Nephron progenitor cell (in vitro differentiated cells): Measurements from ENCODE around the gene SRCAP.

ENCODE experiments used
- DNase-seq: peaks from one replicate; pipeline ENCODE4 v3.0.0; 2021
- H3K27ac Mint-ChIP-seq: 2 replicates; pipeline ENCODE4 v1.8.0; 2021; ENCODE audit warnings: mild to moderate bottlenecking, moderate library complexity, mixed read lengths
- H3K27me3 Mint-ChIP-seq: 2 replicates; pipeline ENCODE4 v1.8.0; 2021; ENCODE audit warnings: mild to moderate bottlenecking, low read depth, mixed read lengths; ENCODE audit not compliant: poor library complexity
- H3K36me3 Mint-ChIP-seq: 2 replicates; pipeline ENCODE4 v1.8.0; 2021; ENCODE audit warnings: low read depth, mixed read lengths
- H3K4me1 Mint-ChIP-seq: 2 replicates; pipeline ENCODE4 v1.8.0; 2021; ENCODE audit warnings: mixed read lengths
- H3K4me3 Mint-ChIP-seq: 2 replicates; pipeline ENCODE4 v1.8.0; 2021; ENCODE audit warnings: mild to moderate bottlenecking, moderate library complexity, mixed read lengths
- H3K9me3 Mint-ChIP-seq: 2 replicates; pipeline ENCODE4 v1.8.0; 2021; ENCODE audit warnings: mild to moderate bottlenecking, moderate library complexity, mixed read lengths
- TF ChIP-seq, protein P1 (sequence below): fragments of 200-600 bp; sonication (generic); IDR thresholded peaks from 2 replicates; pipeline ENCODE4 v1.5.0; 2021; ENCODE audit warnings: antibody characterized with exemption

The SRCAP gene

DNA sequence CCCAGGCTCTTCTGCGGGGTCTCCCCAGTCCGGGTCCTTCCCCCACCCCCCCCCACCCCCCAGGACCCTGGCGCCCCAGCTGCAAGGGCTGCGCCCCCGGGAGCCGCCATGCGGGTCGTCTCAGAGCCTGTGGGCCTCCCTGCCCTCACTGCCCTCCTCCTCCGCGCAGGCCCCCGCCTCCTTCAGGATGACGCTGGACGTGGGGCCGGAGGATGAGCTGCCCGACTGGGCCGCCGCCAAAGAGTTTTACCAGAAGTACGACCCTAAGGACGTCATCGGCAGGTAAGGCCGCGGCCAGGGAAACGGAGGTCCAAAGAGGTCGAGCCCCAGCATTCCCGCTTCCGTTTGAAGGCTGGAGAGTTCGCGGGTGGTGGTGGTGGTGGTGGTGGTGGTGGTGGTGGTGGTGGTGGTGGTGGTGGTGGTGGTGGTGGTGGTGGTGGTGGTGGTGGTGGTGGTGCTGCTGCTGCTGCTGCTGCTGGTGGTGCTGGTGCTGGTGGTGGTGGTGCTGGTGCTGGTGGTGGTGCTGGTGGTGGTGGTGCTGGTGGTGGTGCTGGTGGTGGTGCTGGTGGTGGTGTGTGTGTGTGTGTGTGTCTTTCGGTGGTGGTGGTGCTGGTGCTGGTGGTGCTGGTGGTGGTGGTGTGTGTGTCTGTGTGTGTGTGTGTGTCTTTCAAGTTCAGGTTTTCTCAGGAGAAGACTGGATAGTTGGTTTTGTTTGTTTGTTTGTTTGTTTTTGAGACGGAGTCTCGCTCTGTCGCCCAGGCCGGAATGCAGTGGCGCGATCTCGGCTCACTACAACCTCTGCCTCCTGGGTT lies 49.9 kb downstream of the SRCAP start:
- no peaks in the 10 kb centered on the region for H3K9me3 Mint-ChIP-seq
- H3K27ac Mint-ChIP-seq, result peak overlapping the region; percentile 98
- peak; percentile 61 for DNase-seq
- H3K36me3 Mint-ChIP-seq, result peaks cover 14% of the 10 kb centered on the region
- TF ChIP-seq, protein P1, sequence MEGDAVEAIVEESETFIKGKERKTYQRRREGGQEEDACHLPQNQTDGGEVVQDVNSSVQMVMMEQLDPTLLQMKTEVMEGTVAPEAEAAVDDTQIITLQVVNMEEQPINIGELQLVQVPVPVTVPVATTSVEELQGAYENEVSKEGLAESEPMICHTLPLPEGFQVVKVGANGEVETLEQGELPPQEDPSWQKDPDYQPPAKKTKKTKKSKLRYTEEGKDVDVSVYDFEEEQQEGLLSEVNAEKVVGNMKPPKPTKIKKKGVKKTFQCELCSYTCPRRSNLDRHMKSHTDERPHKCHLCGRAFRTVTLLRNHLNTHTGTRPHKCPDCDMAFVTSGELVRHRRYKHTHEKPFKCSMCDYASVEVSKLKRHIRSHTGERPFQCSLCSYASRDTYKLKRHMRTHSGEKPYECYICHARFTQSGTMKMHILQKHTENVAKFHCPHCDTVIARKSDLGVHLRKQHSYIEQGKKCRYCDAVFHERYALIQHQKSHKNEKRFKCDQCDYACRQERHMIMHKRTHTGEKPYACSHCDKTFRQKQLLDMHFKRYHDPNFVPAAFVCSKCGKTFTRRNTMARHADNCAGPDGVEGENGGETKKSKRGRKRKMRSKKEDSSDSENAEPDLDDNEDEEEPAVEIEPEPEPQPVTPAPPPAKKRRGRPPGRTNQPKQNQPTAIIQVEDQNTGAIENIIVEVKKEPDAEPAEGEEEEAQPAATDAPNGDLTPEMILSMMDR, result no peak
- H3K27me3 Mint-ChIP-seq, result no peaks in the 10 kb centered on the region
- H3K4me3 Mint-ChIP-seq, result peak overlapping the region; percentile 98
- peaks cover 28% of the 10 kb centered on the region for H3K4me1 Mint-ChIP-seq

DNA sequence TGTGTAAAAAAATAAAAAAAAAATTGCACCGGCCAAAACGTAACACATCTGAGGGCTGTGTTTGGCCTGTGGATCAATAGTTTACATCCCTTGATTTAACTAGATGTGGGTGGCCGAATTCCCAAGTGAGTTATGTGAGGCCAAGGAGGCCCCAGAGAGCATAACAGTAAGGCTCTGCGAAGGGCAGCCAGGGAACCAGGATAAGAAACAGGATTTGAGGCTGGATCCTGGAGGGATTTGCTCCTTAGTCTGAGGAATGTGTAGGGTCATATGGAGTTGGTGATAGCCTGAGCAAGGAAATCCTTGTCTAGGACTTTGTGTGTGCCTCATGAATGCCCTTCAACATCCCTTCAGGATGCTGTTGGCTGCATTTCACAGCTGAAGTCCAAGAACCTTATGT lies 51.2 kb downstream of the SRCAP start:
- no peak for DNase-seq
- TF ChIP-seq, protein P1, result no peak
- H3K36me3 Mint-ChIP-seq, result peaks cover 15% of the 10 kb centered on the region
- no peaks in the 10 kb centered on the region for H3K9me3 Mint-ChIP-seq
- H3K4me3 Mint-ChIP-seq, result peak overlapping the region; percentile 98
- no peak overlapping the region for H3K27ac Mint-ChIP-seq
- H3K27me3 Mint-ChIP-seq, result no peaks in the 10 kb centered on the region
- peaks cover 28% of the 10 kb centered on the region for H3K4me1 Mint-ChIP-seq

DNA sequence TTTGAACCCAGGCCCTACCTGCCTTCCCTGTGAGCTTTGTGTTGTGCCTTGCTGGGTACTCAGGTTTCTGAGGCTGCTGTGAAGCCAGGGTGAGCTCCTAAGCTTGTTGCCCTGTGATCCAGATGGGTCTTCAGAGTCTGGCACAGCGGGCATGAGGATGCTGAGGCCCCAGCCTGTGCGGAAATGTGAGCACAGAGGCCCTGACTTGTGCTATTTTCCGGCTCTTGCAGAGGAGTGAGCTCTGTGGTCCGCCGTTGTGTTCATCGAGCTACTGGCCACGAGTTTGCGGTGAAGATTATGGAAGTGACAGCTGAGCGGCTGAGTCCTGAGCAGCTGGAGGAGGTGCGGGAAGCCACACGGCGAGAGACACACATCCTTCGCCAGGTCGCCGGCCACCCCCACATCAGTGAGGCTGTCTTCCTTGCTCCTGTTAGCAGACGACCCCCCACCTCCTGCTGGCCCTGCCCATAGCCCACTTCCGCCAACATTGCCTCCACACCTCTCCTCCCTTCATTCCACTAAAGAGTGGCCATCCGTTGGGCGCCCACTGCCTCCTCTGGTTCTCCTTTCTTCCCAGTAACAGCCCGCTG lies 52.0 kb downstream of the SRCAP start:
- H3K27ac Mint-ChIP-seq, result no peak overlapping the region

DNA sequence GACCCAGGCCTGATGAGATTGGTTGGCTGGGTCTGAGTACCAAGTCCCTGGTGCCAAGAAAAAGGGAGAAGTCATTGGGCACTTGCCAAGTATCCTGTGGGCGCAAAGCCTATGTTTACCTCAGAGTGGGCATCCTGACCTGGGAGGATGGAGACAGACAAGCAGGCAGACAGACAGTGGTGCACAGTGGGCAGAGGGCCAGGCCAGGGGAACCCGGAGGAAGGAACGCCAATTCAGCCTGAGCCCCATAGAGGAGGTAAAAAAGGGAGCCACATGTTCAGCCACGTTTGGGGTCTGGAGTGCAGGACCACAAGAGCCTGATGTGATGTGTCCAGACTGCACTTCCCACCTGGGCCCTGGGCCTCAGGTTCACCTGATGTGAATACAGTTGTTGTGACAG lies 54.6 kb downstream of the SRCAP start:
- Mint-ChIP-seq H3K36me3 (peaks cover 13% of the 10 kb centered on the region), H3K4me1 (peaks cover 14% of the 10 kb centered on the region), H3K27ac (no peak overlapping the region), H3K4me3 (no peak overlapping the region), H3K27me3 (no peaks in the 10 kb centered on the region), H3K9me3 (no peaks in the 10 kb centered on the region)
- DNase-seq, result no peak
- TF ChIP-seq, protein P1, result no peak

More for the DNA sequence above, 52.0 kb downstream of the SRCAP start:
- Mint-ChIP-seq H3K36me3 (peaks cover 13% of the 10 kb centered on the region), H3K9me3 (no peaks in the 10 kb centered on the region), H3K4me1 (peaks cover 28% of the 10 kb centered on the region), H3K4me3 (no peak overlapping the region), H3K27me3 (no peaks in the 10 kb centered on the region)
- TF ChIP-seq, protein P1, result no peak
- DNase-seq, result no peak

DNA sequence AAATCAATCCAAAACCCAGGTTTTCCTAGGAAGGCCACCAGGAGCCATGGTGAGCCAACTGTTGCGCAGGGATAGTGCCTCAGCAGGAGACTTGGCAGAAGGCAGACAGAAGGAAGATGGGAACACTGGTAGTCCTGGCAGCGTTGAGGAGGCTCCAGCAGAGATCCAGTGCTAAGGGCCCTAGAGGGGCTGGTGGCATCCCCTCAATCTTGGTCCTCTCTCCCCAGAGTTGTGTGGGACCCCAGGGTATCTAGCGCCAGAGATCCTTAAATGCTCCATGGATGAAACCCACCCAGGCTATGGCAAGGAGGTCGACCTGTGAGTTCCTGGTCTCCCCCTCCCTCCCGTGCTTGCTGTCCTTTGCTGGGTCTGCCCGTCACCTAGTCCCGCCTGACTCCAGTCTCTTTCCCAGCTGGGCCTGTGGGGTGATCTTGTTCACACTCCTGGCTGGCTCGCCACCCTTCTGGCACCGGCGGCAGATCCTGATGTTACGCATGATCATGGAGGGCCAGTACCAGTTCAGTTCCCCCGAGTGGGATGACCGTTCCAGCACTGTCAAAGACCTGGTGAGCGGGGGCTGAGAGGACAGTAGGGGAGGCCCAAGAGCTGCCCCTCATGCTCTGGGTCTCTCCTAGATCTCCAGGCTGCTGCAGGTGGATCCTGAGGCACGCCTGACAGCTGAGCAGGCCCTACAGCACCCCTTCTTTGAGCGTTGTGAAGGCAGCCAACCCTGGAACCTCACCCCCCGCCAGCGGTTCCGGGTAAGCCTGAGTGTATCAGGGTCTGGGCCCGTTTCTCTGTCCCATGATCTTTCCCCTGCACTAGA lies 57.2 kb downstream of the SRCAP start:
- Mint-ChIP-seq H3K27ac (peak overlapping the region; percentile 38), H3K27me3 (no peaks in the 10 kb centered on the region), H3K36me3 (peaks cover 23% of the 10 kb centered on the region), H3K4me1 (peaks cover 12% of the 10 kb centered on the region), H3K4me3 (no peak overlapping the region), H3K9me3 (no peaks in the 10 kb centered on the region)
- TF ChIP-seq, protein P1, result no peak
- no peak for DNase-seq
